ENCODE measurements around the gene TFF3.

The TFF3 gene

GRCh38 chr21:42319851-42320572 is 4.8 kb upstream of the TFF3 start:
- H3K27me3 ChIP-seq (ENCODE audit: control insufficient read depth, insufficient read depth, low read length): no peaks in the 10 kb centered on the region
- no peak overlapping the region for H3K27ac ChIP-seq (ENCODE audit: low read depth, low read length)
- peaks cover 31% of the 10 kb centered on the region for H3K4me1 ChIP-seq (ENCODE audit: control insufficient read depth, insufficient read depth, low read length)
- no peak overlapping the region for H3K4me3 ChIP-seq (ENCODE audit: low read depth, low read length)
- no peaks in the 10 kb centered on the region for H3K36me3 ChIP-seq (ENCODE audit: control insufficient read depth, insufficient read depth, low read length)
- no peak overlapping the region for H3K9ac ChIP-seq (ENCODE audit: low read length)
- 0 out of 2 replicates have a peak, but pooled peaks cover 3% of the 10 kb centered on the region for H3K9me3 ChIP-seq (ENCODE audit: control insufficient read depth, insufficient read depth, low read depth, low read length)

GRCh38 chr21:42319376-42319775 is 4.2 kb upstream of the TFF3 start:
- H3K4me1 ChIP-seq (ENCODE audit: control insufficient read depth, insufficient read depth, low read length): peaks cover 31% of the 10 kb centered on the region
- no peak overlapping the region for H3K9ac ChIP-seq (ENCODE audit: low read length)
- H3K9me3 ChIP-seq (ENCODE audit: control insufficient read depth, insufficient read depth, low read depth, low read length): no peaks in the 10 kb centered on the region
- H3K4me3 ChIP-seq (ENCODE audit: low read depth, low read length): no peak overlapping the region
- no peaks in the 10 kb centered on the region for H3K27me3 ChIP-seq (ENCODE audit: control insufficient read depth, insufficient read depth, low read length)
- H3K27ac ChIP-seq (ENCODE audit: low read depth, low read length): no peak overlapping the region
- no peaks in the 10 kb centered on the region for H3K36me3 ChIP-seq (ENCODE audit: control insufficient read depth, insufficient read depth, low read length)

- H3K36me3 ChIP-seq (ENCODE audit: control insufficient read depth, insufficient read depth, low read length): no peaks in the 10 kb centered on the region
- H3K27ac ChIP-seq (ENCODE audit: low read depth, low read length): no peak overlapping the region
- peaks cover 42% of the 10 kb centered on the region for H3K4me1 ChIP-seq (ENCODE audit: control insufficient read depth, insufficient read depth, low read length)
- no peak overlapping the region for H3K4me3 ChIP-seq (ENCODE audit: low read depth, low read length)
- H3K27me3 ChIP-seq (ENCODE audit: control insufficient read depth, insufficient read depth, low read length): no peaks in the 10 kb centered on the region
- no peak overlapping the region for H3K9ac ChIP-seq (ENCODE audit: low read length)
- H3K9me3 ChIP-seq (ENCODE audit: control insufficient read depth, insufficient read depth, low read depth, low read length): no peaks in the 10 kb centered on the region
These were observed 2.9 kb upstream of the TFF3 start for GRCh38 chr21:42317826-42318746.

GRCh38 chr21:42317341-42317741 is 2.1 kb upstream of the TFF3 start:
- Histone ChIP-seq H3K9me3 (ENCODE audit: control insufficient read depth, insufficient read depth, low read depth, low read length) (no peaks in the 10 kb centered on the region), H3K27ac (ENCODE audit: low read depth, low read length) (no peak overlapping the region), H3K27me3 (ENCODE audit: control insufficient read depth, insufficient read depth, low read length) (no peaks in the 10 kb centered on the region), H3K36me3 (ENCODE audit: control insufficient read depth, insufficient read depth, low read length) (no peaks in the 10 kb centered on the region), H3K9ac (ENCODE audit: low read length) (no peak overlapping the region), H3K4me3 (ENCODE audit: low read depth, low read length) (no peak overlapping the region), H3K4me1 (ENCODE audit: control insufficient read depth, insufficient read depth, low read length) (peaks cover 42% of the 10 kb centered on the region)

- H3K4me3 ChIP-seq (ENCODE audit: low read depth, low read length): no peak overlapping the region
- no peak overlapping the region for H3K9ac ChIP-seq (ENCODE audit: low read length)
- no peaks in the 10 kb centered on the region for H3K27me3 ChIP-seq (ENCODE audit: control insufficient read depth, insufficient read depth, low read length)
- H3K27ac ChIP-seq (ENCODE audit: low read depth, low read length): no peak overlapping the region
- H3K4me1 ChIP-seq (ENCODE audit: control insufficient read depth, insufficient read depth, low read length): peaks cover 42% of the 10 kb centered on the region
- no peaks in the 10 kb centered on the region for H3K9me3 ChIP-seq (ENCODE audit: control insufficient read depth, insufficient read depth, low read depth, low read length)
- H3K36me3 ChIP-seq (ENCODE audit: control insufficient read depth, insufficient read depth, low read length): no peaks in the 10 kb centered on the region
These were observed 1.7 kb upstream of the TFF3 start for GRCh38 chr21:42316891-42317290.

- H3K27ac ChIP-seq (ENCODE audit: low read depth, low read length): no peak overlapping the region
- no peak overlapping the region for H3K4me3 ChIP-seq (ENCODE audit: low read depth, low read length)
- H3K4me1 ChIP-seq (ENCODE audit: control insufficient read depth, insufficient read depth, low read length): peaks cover 50% of the 10 kb centered on the region
- 0 out of 2 replicates have a peak, but pooled peaks cover 4% of the 10 kb centered on the region for H3K27me3 ChIP-seq (ENCODE audit: control insufficient read depth, insufficient read depth, low read length)
- H3K9ac ChIP-seq (ENCODE audit: low read length): no peak overlapping the region
- H3K36me3 ChIP-seq (ENCODE audit: control insufficient read depth, insufficient read depth, low read length): no peaks in the 10 kb centered on the region
- no peaks in the 10 kb centered on the region for H3K9me3 ChIP-seq (ENCODE audit: control insufficient read depth, insufficient read depth, low read depth, low read length)
These were observed 453 bp downstream of the TFF3 start for GRCh38 chr21:42314616-42315295.

- no peaks in the 10 kb centered on the region for H3K9me3 ChIP-seq (ENCODE audit: control insufficient read depth, insufficient read depth, low read depth, low read length)
- H3K9ac ChIP-seq (ENCODE audit: low read length): no peak overlapping the region
- H3K27me3 ChIP-seq (ENCODE audit: control insufficient read depth, insufficient read depth, low read length): 0 out of 2 replicates have a peak, but pooled peaks cover 4% of the 10 kb centered on the region
- peaks cover 55% of the 10 kb centered on the region for H3K4me1 ChIP-seq (ENCODE audit: control insufficient read depth, insufficient read depth, low read length)
- no peak overlapping the region for H3K4me3 ChIP-seq (ENCODE audit: low read depth, low read length)
- no peaks in the 10 kb centered on the region for H3K36me3 ChIP-seq (ENCODE audit: control insufficient read depth, insufficient read depth, low read length)
- H3K27ac ChIP-seq (ENCODE audit: low read depth, low read length): no peak overlapping the region
These were observed 1.7 kb downstream of the TFF3 start for GRCh38 chr21:42313501-42313969.

GRCh38 chr21:42312626-42313104 is 2.5 kb downstream of the TFF3 start:
- Histone ChIP-seq H3K27ac (ENCODE audit: low read depth, low read length) (no peak overlapping the region), H3K36me3 (ENCODE audit: control insufficient read depth, insufficient read depth, low read length) (no peaks in the 10 kb centered on the region), H3K9ac (ENCODE audit: low read length) (no peak overlapping the region), H3K4me1 (ENCODE audit: control insufficient read depth, insufficient read depth, low read length) (peaks cover 46% of the 10 kb centered on the region), H3K4me3 (ENCODE audit: low read depth, low read length) (no peak overlapping the region), H3K27me3 (ENCODE audit: control insufficient read depth, insufficient read depth, low read length) (0 out of 2 replicates have a peak, but pooled peaks cover 4% of the 10 kb centered on the region), H3K9me3 (ENCODE audit: control insufficient read depth, insufficient read depth, low read depth, low read length) (no peaks in the 10 kb centered on the region)

GRCh38 chr21:42311816-42312625 is 3.2 kb downstream of the TFF3 start:
- Histone ChIP-seq H3K9ac (ENCODE audit: low read length) (no peak overlapping the region), H3K9me3 (ENCODE audit: control insufficient read depth, insufficient read depth, low read depth, low read length) (no peaks in the 10 kb centered on the region), H3K4me1 (ENCODE audit: control insufficient read depth, insufficient read depth, low read length) (peaks cover 40% of the 10 kb centered on the region), H3K27ac (ENCODE audit: low read depth, low read length) (no peak overlapping the region), H3K27me3 (ENCODE audit: control insufficient read depth, insufficient read depth, low read length) (0 out of 2 replicates have a peak, but pooled peaks cover 4% of the 10 kb centered on the region), H3K36me3 (ENCODE audit: control insufficient read depth, insufficient read depth, low read length) (no peaks in the 10 kb centered on the region), H3K4me3 (ENCODE audit: low read depth, low read length) (no peak overlapping the region)

GRCh38 chr21:42311160-42311559 is 4.0 kb downstream of the TFF3 start:
- H3K9ac ChIP-seq (ENCODE audit: low read length): no peak overlapping the region
- no peaks in the 10 kb centered on the region for H3K36me3 ChIP-seq (ENCODE audit: control insufficient read depth, insufficient read depth, low read length)
- H3K4me1 ChIP-seq (ENCODE audit: control insufficient read depth, insufficient read depth, low read length): peaks cover 33% of the 10 kb centered on the region
- no peak overlapping the region for H3K27ac ChIP-seq (ENCODE audit: low read depth, low read length)
- H3K27me3 ChIP-seq (ENCODE audit: control insufficient read depth, insufficient read depth, low read length): 0 out of 2 replicates have a peak, but pooled peaks cover 4% of the 10 kb centered on the region
- H3K9me3 ChIP-seq (ENCODE audit: control insufficient read depth, insufficient read depth, low read depth, low read length): no peaks in the 10 kb centered on the region
- no peak overlapping the region for H3K4me3 ChIP-seq (ENCODE audit: low read depth, low read length)

All from HUES6 (cell line).